SK-N-SH (cell line): ENCODE data around the gene ALDH4A1.
"Not testable (repeated sequence)": the region's sequence is repeated elsewhere in the genome, so short reads cannot be mapped to it uniquely, and the experiment has no call there.

ENCODE experiments used
- CTCF ChIP-seq: fragments of 200-600 bp; sonication (generic); IDR thresholded peaks from 2 replicates; pipeline ENCODE4 v1.6.1; 2017; ENCODE audit warnings: antibody characterized with exemption, mild to moderate bottlenecking, moderate library complexity
- USF2 ChIP-seq: fragments of 150-350 bp; IDR thresholded peaks from 2 replicates; pipeline ENCODE4 v1.6.1; 2017; ENCODE audit warnings: antibody characterized with exemption, low read length, low read depth, borderline replicate concordance

GRCh38 chr1:18832319-18832718, 70.0 kb downstream of the ALDH4A1 start:
- TF ChIP-seq USF2, CTCF: not testable (repeated sequence)
